Common myeloid progenitor, CD34-positive (primary cell): ENCODE data around the gene ST6GALNAC1. TPM values are rescaled to one million over a fixed set of nuclear protein-coding genes. Genes with fewer than 3 reads are reported as not detected.

Experiments used
- CTCF ChIA-PET: fragments of 350-600 bp; sonication (Branson Sonifier 250); formaldehyde crosslinking; loops from one replicate; lab custom pipeline; 2021; ENCODE audit warnings: antibody characterized with exemption; lab: Charles Lee
- POLR2A ChIA-PET: fragments of 350-600 bp; sonication (Branson Sonifier 250); formaldehyde crosslinking; loops from one replicate; lab custom pipeline; 2021; ENCODE audit warnings: antibody characterized with exemption; lab: Charles Lee
- DNase-seq, 3 donors: peaks; one replicate each; pipeline versions ENCODE4 v3.0.0 to v3.0.0-alpha.2; 2013
- H3K27ac ChIP-seq, 2 experiments: 1 replicate in 1 of 2; 2 replicates in 1 of 2; pipeline ENCODE4 v1.7.0; 2013; ENCODE audit warnings: inconsistent platforms in 2 of 2, low read length in 2 of 2, mild to moderate bottlenecking in 2 of 2, low read depth in 1 of 2, moderate library complexity in 1 of 2; ENCODE audit not compliant: severe bottlenecking in 2 of 2, insufficient read depth in 1 of 2, poor library complexity in 1 of 2
- H3K27me3 ChIP-seq, 5 experiments: replicated peaks in 2 of 5; 1 replicate in 3 of 5; 2 replicates in 2 of 5; pipeline versions ENCODE4 v1.6.1 to v1.7.0; 2013; ENCODE audit warnings: low read length in 4 of 5, mild to moderate bottlenecking in 2 of 5, moderate library complexity in 2 of 5, inconsistent platforms in 1 of 5; ENCODE audit not compliant: insufficient read depth in 5 of 5, control insufficient read depth in 4 of 5
- H3K36me3 ChIP-seq, 4 experiments: 1 replicate in 2 of 4; 2 replicates in 2 of 4; pipeline versions ENCODE4 v1.6.1 to v1.7.0; 2013; ENCODE audit warnings: low read length in 3 of 4, control low read depth in 1 of 4, mild to moderate bottlenecking in 1 of 4; ENCODE audit not compliant: control insufficient read depth in 4 of 4, insufficient read depth in 4 of 4
- H3K4me1 ChIP-seq, 4 experiments: 1 replicate in 3 of 4; 2 replicates in 1 of 4; pipeline versions ENCODE4 v1.6.1 to v1.7.1; 2013; ENCODE audit warnings: low read length in 3 of 4, mild to moderate bottlenecking in 3 of 4, control low read depth in 1 of 4, inconsistent platforms in 1 of 4, moderate library complexity in 1 of 4; ENCODE audit not compliant: control insufficient read depth in 4 of 4, insufficient read depth in 4 of 4; ENCODE audit errors: control extremely low read depth in 1 of 4
- H3K4me3 ChIP-seq, 7 experiments: 1 replicate in 4 of 7; 2 replicates in 3 of 7; pipeline versions ENCODE4 v1.5.1 to v1.7.0; 2013; ENCODE audit warnings: mild to moderate bottlenecking in 7 of 7, low read length in 6 of 7, moderate library complexity in 6 of 7, inconsistent platforms in 2 of 7, low read depth in 2 of 7, control low read depth in 1 of 7; ENCODE audit not compliant: insufficient read depth in 4 of 7, control insufficient read depth in 1 of 7; ENCODE audit errors: extremely low read depth in 1 of 7
- H3K9me3 ChIP-seq, 5 experiments: 1 replicate in 4 of 5; 2 replicates in 1 of 5; pipeline versions ENCODE4 v1.6.1 to v1.7.1; 2013; ENCODE audit warnings: low read length in 4 of 5, mild to moderate bottlenecking in 2 of 5, inconsistent platforms in 1 of 5, low read depth in 1 of 5, moderate library complexity in 1 of 5; ENCODE audit not compliant: control insufficient read depth in 4 of 5, insufficient read depth in 2 of 5; ENCODE audit errors: control extremely low read depth in 1 of 5
- whole genome bisulfite sequencing: methylation state at CpG from one replicate; pipeline ENCODE4 v1.1.5; 2013; ENCODE audit not compliant: insufficient coverage; 5-methylcytosine and 5-hydroxymethylcytosine counted together
- polyA plus RNA-seq: library from polyadenylated mRNA; unstranded; fragments of 120-200 nt; gene quantifications from one replicate; pipeline ENCODE4 v1.2.1, GENCODE V29; 2013

Gene ST6GALNAC1, protein sequence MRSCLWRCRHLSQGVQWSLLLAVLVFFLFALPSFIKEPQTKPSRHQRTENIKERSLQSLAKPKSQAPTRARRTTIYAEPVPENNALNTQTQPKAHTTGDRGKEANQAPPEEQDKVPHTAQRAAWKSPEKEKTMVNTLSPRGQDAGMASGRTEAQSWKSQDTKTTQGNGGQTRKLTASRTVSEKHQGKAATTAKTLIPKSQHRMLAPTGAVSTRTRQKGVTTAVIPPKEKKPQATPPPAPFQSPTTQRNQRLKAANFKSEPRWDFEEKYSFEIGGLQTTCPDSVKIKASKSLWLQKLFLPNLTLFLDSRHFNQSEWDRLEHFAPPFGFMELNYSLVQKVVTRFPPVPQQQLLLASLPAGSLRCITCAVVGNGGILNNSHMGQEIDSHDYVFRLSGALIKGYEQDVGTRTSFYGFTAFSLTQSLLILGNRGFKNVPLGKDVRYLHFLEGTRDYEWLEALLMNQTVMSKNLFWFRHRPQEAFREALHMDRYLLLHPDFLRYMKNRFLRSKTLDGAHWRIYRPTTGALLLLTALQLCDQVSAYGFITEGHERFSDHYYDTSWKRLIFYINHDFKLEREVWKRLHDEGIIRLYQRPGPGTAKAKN
- polyA plus RNA-seq: 1.5 TPM

- 90% methylated on average over 7 of the region's 7 CpGs for WGBS
- peaks cover 0 to 6% (median 4%) of the 10 kb centered on the region in 5 experiments for H3K9me3 ChIP-seq
- POLR2A ChIA-PET: interaction anchor here (1.1 kb wide), 1 partner anchor 17 kb away, joined by 6 read pairs; no protein-coding TSS in a partner anchor
- peak in 2 of 3 donors; percentile 21 to 52 for DNase-seq
- H3K27me3 ChIP-seq: no peaks in the 10 kb centered on the region
- H3K27ac ChIP-seq: peak within 1 kb of the TSS in 1 of 2 experiments; percentile 66
- no peak within 1 kb of the TSS for H3K4me3 ChIP-seq
- H3K36me3 ChIP-seq: no peaks in the 10 kb centered on the region
- H3K4me1 ChIP-seq: no peaks in the 10 kb centered on the region
- CTCF ChIA-PET: no interaction called here
Observed at GRCh38 chr17:76643553-76644148, at the start of gene ST6GALNAC1. ST6GALNAC1 (minus strand) TSS chr17:76643757; CDS start chr17:76643638, 119 bp downstream.

- H3K36me3 ChIP-seq: no peaks in the 10 kb centered on the region
- 97% methylated on average over 14 of the region's 14 CpGs for WGBS
- no peaks in the 10 kb centered on the region for H3K4me1 ChIP-seq
- POLR2A ChIA-PET: no interaction called here
- no peak overlapping the region for H3K4me3 ChIP-seq
- H3K27me3 ChIP-seq: no peaks in the 10 kb centered on the region
- DNase-seq: no peak
- no peaks in the 10 kb centered on the region for H3K9me3 ChIP-seq
- no peak overlapping the region for H3K27ac ChIP-seq
- CTCF ChIA-PET: interaction anchor here (0.7 to 1.7 kb wide), 3 partner anchors 10 to 78 kb away, joined by 3 to 13 read pairs (median 3); no protein-coding TSS in a partner anchor
Observed at GRCh38 chr17:76691379-76692191, 48.0 kb upstream of the ST6GALNAC1 start.

DNA sequence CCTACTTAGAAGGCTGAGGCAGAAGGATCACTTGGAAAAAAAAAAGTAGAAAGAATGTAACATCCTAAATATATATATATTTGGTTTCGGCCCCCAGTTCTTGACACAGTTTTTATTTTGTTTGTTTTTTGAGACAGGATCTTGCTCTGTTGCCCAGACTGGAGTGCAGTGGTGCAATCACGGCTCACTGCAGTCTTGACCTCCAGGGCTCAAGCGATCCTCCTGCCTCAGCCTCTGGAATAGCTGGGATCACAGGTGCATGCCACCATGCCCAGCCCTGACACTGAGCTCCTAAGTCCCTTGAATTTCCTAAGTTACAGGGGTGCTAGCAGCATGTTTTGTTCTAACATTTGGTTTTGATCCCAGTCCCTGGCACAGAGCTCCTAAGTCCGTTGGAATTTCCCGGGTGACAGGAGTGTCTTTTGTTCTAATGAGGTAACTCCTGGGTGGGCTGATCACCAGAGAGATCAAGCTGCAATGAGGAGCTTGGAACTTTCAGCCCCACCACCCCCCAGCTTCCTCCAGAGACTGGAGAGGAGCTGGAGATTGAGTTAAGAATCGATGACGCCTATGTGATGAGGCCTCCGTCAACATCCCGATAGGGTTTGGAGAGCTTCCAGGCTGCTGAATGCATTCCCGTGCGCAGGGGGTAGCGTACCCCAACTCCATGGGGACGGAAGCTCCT, 47.2 kb upstream of the ST6GALNAC1 start:
- Histone ChIP-seq H3K27me3 (no peaks in the 10 kb centered on the region), H3K27ac (no peak overlapping the region), H3K4me1 (no peaks in the 10 kb centered on the region), H3K36me3 (no peaks in the 10 kb centered on the region), H3K4me3 (no peak overlapping the region), H3K9me3 (no peaks in the 10 kb centered on the region)
- 95% methylated on average over 11 of the region's 13 CpGs for WGBS
- POLR2A ChIA-PET: no interaction called here
- no peak for DNase-seq
- CTCF ChIA-PET: interaction anchor here (0.7 to 1.7 kb wide), 3 partner anchors 9 to 77 kb away, joined by 3 to 13 read pairs (median 3); no protein-coding TSS in a partner anchor

DNA sequence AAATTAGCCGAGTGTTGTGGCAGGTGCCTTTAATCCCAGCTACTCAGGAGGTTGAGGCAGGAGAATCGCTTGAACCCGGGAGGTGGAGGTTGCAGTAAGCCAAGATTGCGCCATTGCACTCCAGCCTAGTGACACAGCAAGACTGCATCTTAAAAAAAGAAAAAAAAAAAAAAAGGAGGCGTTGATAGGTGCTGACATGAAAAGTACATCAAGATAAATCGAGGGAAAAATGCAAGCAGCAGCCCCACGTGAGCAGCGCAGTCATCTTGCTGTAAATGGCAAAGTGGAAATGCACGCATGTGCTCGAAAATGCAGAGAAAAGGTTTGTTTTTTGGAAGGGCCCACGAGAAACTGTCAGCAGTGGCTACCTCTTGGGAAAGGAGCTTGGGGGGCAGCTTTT, 46.3 kb upstream of the ST6GALNAC1 start:
- ChIA-PET CTCF (interaction anchor here (1.3 kb wide), 1 partner anchor 24 kb away, joined by 3 read pairs; no protein-coding TSS in a partner anchor), POLR2A (interaction anchor here (0.6 to 0.7 kb wide), 2 partner anchors 15 to 1789 kb away, joined by 4 to 6 read pairs; no protein-coding TSS in a partner anchor)
- no peak overlapping the region for H3K27ac ChIP-seq
- H3K27me3 ChIP-seq: no peaks in the 10 kb centered on the region
- H3K4me3 ChIP-seq: no peak overlapping the region
- H3K9me3 ChIP-seq: no peaks in the 10 kb centered on the region
- no peaks in the 10 kb centered on the region for H3K4me1 ChIP-seq
- DNase-seq: no peak
- no peaks in the 10 kb centered on the region for H3K36me3 ChIP-seq
- WGBS: 92% methylated on average over 8 of the region's 11 CpGs

- Histone ChIP-seq H3K27ac (no peak overlapping the region), H3K9me3 (no peaks in the 10 kb centered on the region), H3K27me3 (no peaks in the 10 kb centered on the region), H3K4me1 (peaks cover 0 to 2% (median 0%) of the 10 kb centered on the region in 4 experiments), H3K36me3 (no peaks in the 10 kb centered on the region), H3K4me3 (no peak overlapping the region)
- CTCF ChIA-PET: interaction anchor here (1.0 kb wide), 1 partner anchor 11 kb away, joined by 4 read pairs; no protein-coding TSS in a partner anchor
- POLR2A ChIA-PET: no interaction called here
- DNase-seq: no peak
- WGBS: 97% methylated on average over 7 of the region's 11 CpGs
Observed at GRCh38 chr17:76688165-76688622, 44.6 kb upstream of the ST6GALNAC1 start.
